A172 (cell line): Measurements from ENCODE around the gene ZNF561. TPM values are rescaled to one million over a fixed set of nuclear protein-coding genes. Genes with fewer than 3 reads are reported as not detected.
"Not testable (repeated sequence)": the region's sequence is repeated elsewhere in the genome, so short reads cannot be mapped to it uniquely, and the experiment has no call there.

Experiments used
- DNase-seq: peaks from one replicate; pipeline ENCODE4 v3.0.0-alpha.2; 2015; ENCODE audit warnings: low spot score
- total RNA-seq: library from RNA; depleted of rRNA; stranded (reverse); fragments of >200 nt; shearing (Covaris generic); gene quantifications from 2 replicates; pipeline ENCODE4 v1.2.3, GENCODE V29; 2014; rRNA removed

The ZNF561 gene
- total RNA-seq: 30.1 and 31.4 TPM in 2 replicates

- peak; percentile 81 for DNase-seq
These were observed at the start of gene ZNF561 for GRCh38 chr19:9621156-9622037. TSS of gene ZNF561 (minus strand) at chr19:9621232. CDS start at chr19:9619456, 1,776 bp downstream.

GRCh38 chr19:9668544-9668943 lies 47.5 kb upstream of the ZNF561 start:
- DNase-seq: no peak

- DNase-seq: no peak
These were observed 46.9 kb upstream of the ZNF561 start for GRCh38 chr19:9667898-9668297.

- DNase-seq: no peak
These were observed 37.7 kb upstream of the ZNF561 start for GRCh38 chr19:9658769-9659168.

GRCh38 chr19:9653066-9653555 lies 32.1 kb upstream of the ZNF561 start:
- DNase-seq: not testable (repeated sequence)

GRCh38 chr19:9651464-9651863 lies 30.4 kb upstream of the ZNF561 start:
- DNase-seq: not testable (repeated sequence)

- no peak for DNase-seq
These were observed 29.3 kb upstream of the ZNF561 start for GRCh38 chr19:9650345-9650744.

- no peak for DNase-seq
These were observed 24.4 kb upstream of the ZNF561 start for GRCh38 chr19:9645472-9645871.

GRCh38 chr19:9644472-9644871 lies 23.4 kb upstream of the ZNF561 start:
- DNase-seq: no peak

GRCh38 chr19:9641810-9642209 lies 20.8 kb upstream of the ZNF561 start:
- DNase-seq: no peak

- no peak for DNase-seq
These were observed 19.9 kb upstream of the ZNF561 start for GRCh38 chr19:9640956-9641355.

GRCh38 chr19:9636018-9636417 lies 15.0 kb upstream of the ZNF561 start:
- DNase-seq: no peak

- no peak for DNase-seq
These were observed 6.8 kb upstream of the ZNF561 start for GRCh38 chr19:9627856-9628255.

GRCh38 chr19:9622531-9622930 lies 1.5 kb upstream of the ZNF561 start:
- DNase-seq: no peak

- no peak for DNase-seq
These were observed 233 bp downstream of the ZNF561 start for GRCh38 chr19:9620842-9621155.

GRCh38 chr19:9615844-9616243 lies 5.2 kb downstream of the ZNF561 start:
- DNase-seq: no peak

GRCh38 chr19:9610484-9611113 lies 10.4 kb downstream of the ZNF561 start:
- no peak for DNase-seq

GRCh38 chr19:9608912-9609311 lies 12.1 kb downstream of the ZNF561 start:
- DNase-seq: no peak

- peak; percentile 96 for DNase-seq
These were observed 24.0 kb downstream of the ZNF561 start for GRCh38 chr19:9597027-9597426.

- DNase-seq: peak; percentile 74
These were observed 34.3 kb downstream of the ZNF561 start for GRCh38 chr19:9586764-9587163.

GRCh38 chr19:9584073-9584833 lies 36.8 kb downstream of the ZNF561 start, which contains the start of gene ZNF121:
TSS of gene ZNF121 (minus strand) at chr19:9584504. CDS start at chr19:9568097, 16,407 bp downstream.
- DNase-seq: peak; percentile 78

GRCh38 chr19:9582081-9582725 lies 38.8 kb downstream of the ZNF561 start:
- not testable (repeated sequence) for DNase-seq
